ENCODE data around the gene ANXA7.
A peak's percentile ranks its signal among the peaks of the same experiment; 100 is the strongest.

ANXA7 gene

DNA sequence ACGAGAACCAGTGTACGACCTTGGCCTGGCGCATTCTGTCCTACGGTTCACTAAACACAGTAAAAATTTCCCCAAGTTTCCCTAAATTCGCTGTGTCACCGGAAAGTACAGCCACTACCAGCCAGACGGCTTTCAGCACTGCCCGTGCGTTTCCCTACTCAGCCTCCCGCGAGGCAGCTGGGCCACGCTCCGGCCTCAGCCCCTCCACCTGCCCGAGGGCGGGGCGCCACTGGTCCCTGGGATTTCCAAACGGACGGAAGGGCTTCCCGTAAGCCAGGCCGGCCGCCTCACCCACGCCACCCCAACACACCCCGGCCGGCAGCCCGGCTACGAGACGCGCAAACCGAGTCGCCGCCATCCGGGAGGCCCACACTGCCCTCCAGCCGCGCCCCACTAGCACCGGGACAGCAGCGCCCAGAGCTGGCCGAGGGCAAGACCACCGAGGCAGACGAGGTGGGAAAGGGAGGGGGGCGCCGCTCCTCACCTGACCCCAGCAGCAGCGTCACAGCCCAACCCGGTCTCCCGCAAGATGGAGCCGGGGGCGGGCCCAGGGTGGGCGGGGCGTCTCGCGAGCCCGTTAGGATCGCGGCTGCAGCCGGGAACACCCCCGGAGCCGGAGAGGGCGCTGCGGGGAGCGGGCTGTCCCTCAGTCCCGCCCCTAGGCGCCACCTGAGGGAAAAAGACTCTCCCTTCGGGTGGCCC, at the start of gene ANXA7:
TSS of gene ANXA7 (minus strand) at position 531 of the 702 bp plus-strand sequence. CDS start 13,202 bp downstream, outside the sequence.
- in situ Hi-C loops (cut with HindIII; ENCODE audit: low sequenced_read_pairs), result no loop called here
- TF ChIP-seq, protein P1, sequence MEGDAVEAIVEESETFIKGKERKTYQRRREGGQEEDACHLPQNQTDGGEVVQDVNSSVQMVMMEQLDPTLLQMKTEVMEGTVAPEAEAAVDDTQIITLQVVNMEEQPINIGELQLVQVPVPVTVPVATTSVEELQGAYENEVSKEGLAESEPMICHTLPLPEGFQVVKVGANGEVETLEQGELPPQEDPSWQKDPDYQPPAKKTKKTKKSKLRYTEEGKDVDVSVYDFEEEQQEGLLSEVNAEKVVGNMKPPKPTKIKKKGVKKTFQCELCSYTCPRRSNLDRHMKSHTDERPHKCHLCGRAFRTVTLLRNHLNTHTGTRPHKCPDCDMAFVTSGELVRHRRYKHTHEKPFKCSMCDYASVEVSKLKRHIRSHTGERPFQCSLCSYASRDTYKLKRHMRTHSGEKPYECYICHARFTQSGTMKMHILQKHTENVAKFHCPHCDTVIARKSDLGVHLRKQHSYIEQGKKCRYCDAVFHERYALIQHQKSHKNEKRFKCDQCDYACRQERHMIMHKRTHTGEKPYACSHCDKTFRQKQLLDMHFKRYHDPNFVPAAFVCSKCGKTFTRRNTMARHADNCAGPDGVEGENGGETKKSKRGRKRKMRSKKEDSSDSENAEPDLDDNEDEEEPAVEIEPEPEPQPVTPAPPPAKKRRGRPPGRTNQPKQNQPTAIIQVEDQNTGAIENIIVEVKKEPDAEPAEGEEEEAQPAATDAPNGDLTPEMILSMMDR (IDR thresholded peaks at IDR 0.05; ENCODE audit: low read depth, low read length), result peak; percentile 24

DNA sequence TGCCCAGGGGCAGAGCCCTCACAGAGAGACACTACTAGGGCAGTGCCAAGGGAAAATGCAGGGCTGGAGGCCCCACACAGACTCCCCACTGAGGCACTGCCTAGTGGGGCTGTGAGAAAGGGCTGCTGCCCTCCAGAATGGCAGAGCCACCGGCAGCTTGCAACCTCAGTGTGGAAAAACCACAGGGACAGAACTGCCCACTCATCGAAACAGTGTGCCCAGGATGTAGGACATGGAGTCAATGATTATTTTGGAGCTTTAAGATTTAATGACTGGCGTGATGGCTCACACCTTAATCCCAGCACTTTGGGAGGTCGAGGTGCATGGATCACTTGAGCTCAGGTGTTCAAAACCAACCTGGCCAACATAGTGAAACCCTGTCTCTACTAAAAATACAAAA, 47.0 kb upstream of the ANXA7 start:
- H3K4me3 ChIP-seq (ENCODE audit: low read depth, low read length), result no peak overlapping the region
- TF ChIP-seq, protein P1 (IDR thresholded peaks at IDR 0.05; ENCODE audit: low read depth, low read length), result no peak
- in situ Hi-C loops (cut with HindIII; ENCODE audit: low sequenced_read_pairs), result no loop called here
- DNase-seq (ENCODE audit: low read depth, low spot score), result no peak

More for the DNA sequence above, at the start of gene ANXA7:
- peak; percentile 86 for DNase-seq (ENCODE audit: low read depth, low spot score)
- H3K4me3 ChIP-seq (ENCODE audit: low read depth, low read length), result peak within 1 kb of the TSS; percentile 88

DNA sequence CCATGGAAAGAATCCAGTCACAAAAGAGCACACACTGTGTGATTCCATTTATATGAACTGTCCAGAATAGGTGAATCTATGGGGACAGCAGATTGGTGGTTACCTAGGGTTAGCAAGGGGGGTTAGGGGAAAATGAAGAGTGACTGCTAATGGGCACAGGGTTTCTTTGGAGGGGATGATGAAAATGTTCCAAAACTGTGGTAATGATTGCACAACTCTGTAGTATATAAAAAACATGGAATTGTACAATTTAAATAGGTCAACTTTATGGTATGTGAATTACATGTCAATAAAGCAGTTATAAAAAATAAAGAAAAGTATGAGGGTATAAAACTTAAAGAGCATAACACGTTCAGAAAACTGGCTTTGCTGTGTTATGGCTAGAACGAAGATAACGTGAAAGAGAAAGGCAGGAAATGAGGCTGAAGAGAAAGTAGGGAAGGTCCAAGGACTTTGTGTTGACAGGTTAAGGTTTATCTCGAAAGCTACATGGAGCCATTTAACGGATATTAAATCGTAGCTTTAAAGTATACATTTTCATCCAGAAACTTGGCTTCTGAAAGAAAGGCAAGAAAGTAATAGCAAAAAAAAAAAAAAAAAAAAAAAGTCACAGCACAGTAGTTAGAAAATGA, 45.9 kb upstream of the ANXA7 start:
- DNase-seq (ENCODE audit: low read depth, low spot score), result no peak
- TF ChIP-seq, protein P1 (IDR thresholded peaks at IDR 0.05; ENCODE audit: low read depth, low read length), result no peak
- in situ Hi-C loops (cut with HindIII; ENCODE audit: low sequenced_read_pairs), result no loop called here
- no peak overlapping the region for H3K4me3 ChIP-seq (ENCODE audit: low read depth, low read length)

DNA sequence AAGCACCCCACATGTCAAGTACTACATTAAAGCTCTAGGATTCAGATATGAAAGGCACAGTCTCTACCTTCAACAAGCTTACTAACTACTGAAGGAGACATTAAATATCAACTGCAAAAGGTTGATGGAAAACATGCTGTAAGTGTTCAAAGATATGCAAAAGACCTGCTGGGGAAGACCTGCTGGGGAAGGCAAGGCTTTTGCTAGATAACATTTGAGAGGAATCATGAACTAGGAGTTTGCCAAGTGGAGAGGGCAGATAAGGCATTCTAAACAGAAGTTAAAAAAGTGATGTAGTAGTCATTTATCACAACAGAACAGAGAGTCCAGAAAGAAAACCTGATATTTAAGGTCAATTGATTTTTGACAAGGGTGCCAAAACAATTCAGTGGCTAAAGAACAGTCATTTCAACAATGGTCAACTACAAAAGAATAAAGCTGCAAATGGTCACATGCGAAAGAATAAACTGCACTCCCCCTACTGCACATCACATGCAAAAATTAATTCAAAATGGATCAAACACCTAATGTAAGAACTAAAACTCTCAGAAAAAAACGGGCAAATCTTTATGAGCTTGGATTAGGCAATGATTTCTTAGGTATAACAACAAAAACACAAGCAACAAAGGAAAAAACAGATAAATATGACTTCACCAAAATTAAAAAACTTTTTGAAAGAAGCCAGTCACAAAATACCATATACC, 42.5 kb upstream of the ANXA7 start:
- in situ Hi-C loops (cut with HindIII; ENCODE audit: low sequenced_read_pairs), result no loop called here
- DNase-seq (ENCODE audit: low read depth, low spot score), result no peak
- H3K4me3 ChIP-seq (ENCODE audit: low read depth, low read length), result no peak overlapping the region
- TF ChIP-seq, protein P1 (IDR thresholded peaks at IDR 0.05; ENCODE audit: low read depth, low read length), result no peak

DNA sequence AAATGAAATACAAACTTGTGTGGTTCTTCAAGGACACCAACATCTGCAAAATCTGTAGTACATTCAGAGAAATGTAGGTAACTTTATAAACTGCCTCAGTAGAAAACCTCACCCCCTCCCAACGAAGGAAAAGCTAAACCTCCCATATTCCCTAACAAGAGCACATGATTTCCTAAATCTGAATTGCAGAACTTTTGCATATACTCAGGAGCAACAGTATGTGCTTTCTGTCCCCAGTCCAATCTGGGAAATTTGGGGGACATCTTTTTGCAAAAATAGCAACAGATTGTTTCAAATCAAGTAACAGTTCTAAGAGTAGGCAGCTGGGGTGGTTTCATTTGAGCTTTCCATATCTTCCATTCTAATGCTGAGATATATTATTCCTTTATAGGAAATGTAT, 35.3 kb upstream of the ANXA7 start:
- TF ChIP-seq, protein P1 (IDR thresholded peaks at IDR 0.05; ENCODE audit: low read depth, low read length), result no peak
- no peak for DNase-seq (ENCODE audit: low read depth, low spot score)
- in situ Hi-C loops (cut with HindIII; ENCODE audit: low sequenced_read_pairs), result no loop called here
- no peak overlapping the region for H3K4me3 ChIP-seq (ENCODE audit: low read depth, low read length)

DNA sequence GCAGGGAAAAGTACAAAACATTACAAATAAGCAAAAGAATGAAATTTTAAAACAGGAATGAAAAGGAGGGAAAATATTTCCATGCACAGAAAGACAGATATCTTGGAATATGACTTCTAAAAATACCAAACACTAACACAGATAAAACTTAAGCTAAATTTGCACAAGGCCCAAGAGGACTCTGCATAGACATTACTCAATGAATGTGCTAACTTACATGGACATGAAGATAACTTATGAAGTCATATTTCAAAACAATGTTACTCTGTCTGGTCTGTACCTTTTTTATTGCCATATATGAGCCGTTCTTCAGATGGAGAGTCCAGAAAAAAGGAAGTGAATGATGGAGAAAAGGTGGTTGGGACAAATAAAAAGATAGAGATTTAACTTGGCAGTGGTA, 34.5 kb upstream of the ANXA7 start:
- in situ Hi-C loops (cut with HindIII; ENCODE audit: low sequenced_read_pairs), result no loop called here
- TF ChIP-seq, protein P1 (IDR thresholded peaks at IDR 0.05; ENCODE audit: low read depth, low read length), result no peak
- H3K4me3 ChIP-seq (ENCODE audit: low read depth, low read length), result no peak overlapping the region
- DNase-seq (ENCODE audit: low read depth, low spot score), result no peak

Data from astrocyte of the spinal cord (primary cell).